HepG2 (cell line): ENCODE measurements around the gene MYO18A. TPM values are rescaled to one million over a fixed set of nuclear protein-coding genes. Genes with fewer than 3 reads are reported as not detected.

Experiments used
- AHR ChIP-seq: IDR thresholded peaks from 2 replicates; pipeline ENCODE4 v1.6.1; 2018; ENCODE audit warnings: missing genetic modification reagents, missing compliant biosample characterization
- ARNT2 ChIP-seq: sonication (generic); formaldehyde crosslinking; IDR thresholded peaks from 2 replicates; pipeline ENCODE4 v1.8.0; 2022; ENCODE audit warnings: mild to moderate bottlenecking, low read depth, missing genetic modification reagents, moderate library complexity
- DNMT1 ChIP-seq: sonication (generic); formaldehyde crosslinking; IDR thresholded peaks from 2 replicates; pipeline ENCODE4 v1.5.1; 2020; ENCODE audit warnings: mild to moderate bottlenecking, missing genetic modification reagents
- IRF2 ChIP-seq: IDR thresholded peaks from 2 replicates; pipeline ENCODE4 v1.6.1; 2018; ENCODE audit warnings: missing genetic modification reagents, missing compliant biosample characterization
- NFYC ChIP-seq: IDR thresholded peaks from 2 replicates; pipeline ENCODE4 v1.6.1; 2016; ENCODE audit warnings: missing genetic modification reagents, missing compliant biosample characterization
- PLRG1 ChIP-seq: fragments of 450-650 bp; conservative IDR thresholded peaks from 2 replicates; pipeline ENCODE4 v1.6.1; 2016
- RARA ChIP-seq: IDR thresholded peaks from 2 replicates; pipeline ENCODE4 v1.6.1; 2016; ENCODE audit warnings: missing genetic modification reagents, missing compliant biosample characterization
- RBM39 ChIP-seq: fragments of 200-400 bp; formaldehyde crosslinking; IDR thresholded peaks from one replicate; pipeline ENCODE4 v1.6.1; 2018; ENCODE audit warnings: antibody characterized with exemption, mild to moderate bottlenecking, low read depth, low read length; ENCODE audit not compliant: poor library complexity, severe bottlenecking
- RORA ChIP-seq: sonication (generic); formaldehyde crosslinking; IDR thresholded peaks from 2 replicates; pipeline ENCODE4 v1.5.0; 2020; ENCODE audit warnings: mild to moderate bottlenecking, missing genetic modification reagents, moderate library complexity
- SRY ChIP-seq: sonication (generic); formaldehyde crosslinking; IDR thresholded peaks from 2 replicates; pipeline ENCODE4 v1.8.0; 2022; ENCODE audit warnings: mild to moderate bottlenecking, missing genetic modification reagents
- ZKSCAN1 ChIP-seq: fragments of 150-350 bp; IDR thresholded peaks from 2 replicates; pipeline ENCODE4 v1.6.1; 2014; ENCODE audit warnings: low read length
- ZNF20 ChIP-seq: sonication (generic); formaldehyde crosslinking; IDR thresholded peaks from 2 replicates; pipeline ENCODE4 v1.4.0; 2020; ENCODE audit warnings: mild to moderate bottlenecking, moderate library complexity, missing genetic modification reagents
- ZNF354B ChIP-seq: sonication (generic); formaldehyde crosslinking; IDR thresholded peaks from 2 replicates; pipeline ENCODE4 v1.8.0; 2022; ENCODE audit warnings: mild to moderate bottlenecking, missing genetic modification reagents
- ZNF607 ChIP-seq: sonication (generic); formaldehyde crosslinking; IDR thresholded peaks from 2 replicates; pipeline ENCODE4 v1.5.1; 2020; ENCODE audit warnings: missing genetic modification reagents, mild to moderate bottlenecking, borderline replicate concordance
- ZNF629 ChIP-seq: sonication (generic); formaldehyde crosslinking; conservative IDR thresholded peaks from 2 replicates; pipeline ENCODE4 v1.5.0; 2020; ENCODE audit warnings: missing genetic modification reagents
- ZNF644 ChIP-seq: IDR thresholded peaks from 2 replicates; pipeline ENCODE4 v1.6.1; 2016; ENCODE audit warnings: low read depth
- ZNF780A ChIP-seq: sonication (generic); formaldehyde crosslinking; IDR thresholded peaks from 2 replicates; pipeline ENCODE4 v1.8.0; 2022; ENCODE audit warnings: mild to moderate bottlenecking, missing genetic modification reagents, moderate library complexity
- polyA plus RNA-seq, 8 experiments: library from polyadenylated mRNA; depleted of rRNA in 3 of 8; stranded (reverse) in 7 of 8; unstranded in 1 of 8; fragments of >200 nt; fragmentation: Illumina TruSeq in 4 of 8; extraction: Trizol in 4 of 8; gene quantifications; 2 replicates each; pipeline versions ENCODE4 v1.2.1 to v1.2.3, GENCODE V29; 2011 to 2016; ENCODE audit warnings: low read depth in 4 of 8, missing spikeins in 1 of 8, mixed read lengths in 1 of 8; ENCODE audit not compliant: insufficient read depth in 1 of 8
- total RNA-seq, 5 experiments: library from RNA; depleted of rRNA; stranded (reverse); fragments of >200 nt; fragmentation: Illumina TruSeq; extraction: Trizol; gene quantifications; 2 replicates each; pipeline ENCODE4 v1.2.3, GENCODE V29; 2016; ENCODE audit warnings: low read depth in 1 of 5
- TF ChIP-seq, protein P1 (sequence below): sonication (generic); formaldehyde crosslinking; IDR thresholded peaks from 2 replicates; pipeline ENCODE4 v1.8.0; 2022; ENCODE audit warnings: mild to moderate bottlenecking, missing genetic modification reagents, moderate library complexity
- TF ChIP-seq, protein P2 (sequence below): sonication (generic); formaldehyde crosslinking; IDR thresholded peaks from 2 replicates; pipeline ENCODE4 v1.5.1; 2020; ENCODE audit warnings: mild to moderate bottlenecking, missing genetic modification reagents
- TF ChIP-seq, protein P3 (sequence below): sonication (generic); formaldehyde crosslinking; IDR thresholded peaks from 2 replicates; pipeline ENCODE4 v1.4.0; 2020; ENCODE audit warnings: missing genetic modification reagents, mild to moderate bottlenecking, borderline replicate concordance
- TF ChIP-seq, protein P4 (sequence below): sonication (generic); formaldehyde crosslinking; IDR thresholded peaks from 2 replicates; pipeline ENCODE4 v1.5.0; 2020; ENCODE audit warnings: missing genetic modification reagents

The MYO18A gene
- total and polyA plus RNA-seq, 2 of the 13 experiments (the other 11 are each of a cell fraction or from before 2014, with no cell fraction given): 16.8 to 24.8 TPM

DNA sequence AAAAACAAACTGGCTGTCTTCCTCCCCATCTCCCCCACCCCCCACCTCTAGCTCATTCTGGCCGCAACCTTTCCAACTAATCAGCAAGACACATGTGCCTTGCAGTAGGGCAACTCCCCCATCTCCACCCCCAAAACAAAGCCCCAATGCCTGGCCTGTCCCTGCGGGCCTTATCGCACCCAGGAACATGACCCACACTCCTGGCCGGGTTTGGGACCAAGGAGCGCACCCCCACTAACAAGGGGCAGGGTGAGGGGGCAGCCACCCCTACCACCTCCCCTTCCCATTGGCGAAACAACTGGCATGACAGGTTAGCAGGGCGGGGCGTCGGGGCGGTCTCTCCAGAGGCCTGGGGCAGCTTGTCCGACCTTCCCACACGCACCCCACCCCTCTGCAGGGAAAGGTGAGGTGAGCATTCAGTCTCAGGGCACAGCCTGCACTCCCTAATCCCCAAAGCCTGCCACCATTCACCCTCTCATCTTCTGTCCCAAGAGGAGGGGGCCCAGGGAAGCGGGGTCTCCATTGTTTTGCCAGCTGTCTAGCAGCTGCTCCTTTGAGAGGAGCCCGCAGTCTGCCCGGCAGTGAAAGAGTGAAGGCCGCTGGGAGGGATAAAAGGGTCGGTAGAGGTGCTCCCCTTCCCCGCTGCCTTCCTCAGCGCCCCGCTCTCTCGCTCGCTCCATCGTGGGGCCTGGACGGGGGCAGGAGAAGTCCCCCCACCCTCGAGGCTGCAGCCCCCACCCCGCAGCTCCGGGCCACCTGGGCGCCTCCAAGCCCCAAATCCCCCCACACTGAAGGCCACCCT is 765 bp downstream of the MYO18A start (continued):
- TF ChIP-seq, protein P1, sequence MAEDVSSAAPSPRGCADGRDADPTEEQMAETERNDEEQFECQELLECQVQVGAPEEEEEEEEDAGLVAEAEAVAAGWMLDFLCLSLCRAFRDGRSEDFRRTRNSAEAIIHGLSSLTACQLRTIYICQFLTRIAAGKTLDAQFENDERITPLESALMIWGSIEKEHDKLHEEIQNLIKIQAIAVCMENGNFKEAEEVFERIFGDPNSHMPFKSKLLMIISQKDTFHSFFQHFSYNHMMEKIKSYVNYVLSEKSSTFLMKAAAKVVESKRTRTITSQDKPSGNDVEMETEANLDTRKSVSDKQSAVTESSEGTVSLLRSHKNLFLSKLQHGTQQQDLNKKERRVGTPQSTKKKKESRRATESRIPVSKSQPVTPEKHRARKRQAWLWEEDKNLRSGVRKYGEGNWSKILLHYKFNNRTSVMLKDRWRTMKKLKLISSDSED (CRISPR knock-in tag): no peak
- TF ChIP-seq RORA (CRISPR knock-in tag): no peak
- 0 out of 2 replicates have a peak, but pooled peaks have one; percentile 28 for TF ChIP-seq IRF2 (CRISPR knock-in tag)
- no peak for TF ChIP-seq ZNF20 (CRISPR knock-in tag)
- TF ChIP-seq, protein P2, sequence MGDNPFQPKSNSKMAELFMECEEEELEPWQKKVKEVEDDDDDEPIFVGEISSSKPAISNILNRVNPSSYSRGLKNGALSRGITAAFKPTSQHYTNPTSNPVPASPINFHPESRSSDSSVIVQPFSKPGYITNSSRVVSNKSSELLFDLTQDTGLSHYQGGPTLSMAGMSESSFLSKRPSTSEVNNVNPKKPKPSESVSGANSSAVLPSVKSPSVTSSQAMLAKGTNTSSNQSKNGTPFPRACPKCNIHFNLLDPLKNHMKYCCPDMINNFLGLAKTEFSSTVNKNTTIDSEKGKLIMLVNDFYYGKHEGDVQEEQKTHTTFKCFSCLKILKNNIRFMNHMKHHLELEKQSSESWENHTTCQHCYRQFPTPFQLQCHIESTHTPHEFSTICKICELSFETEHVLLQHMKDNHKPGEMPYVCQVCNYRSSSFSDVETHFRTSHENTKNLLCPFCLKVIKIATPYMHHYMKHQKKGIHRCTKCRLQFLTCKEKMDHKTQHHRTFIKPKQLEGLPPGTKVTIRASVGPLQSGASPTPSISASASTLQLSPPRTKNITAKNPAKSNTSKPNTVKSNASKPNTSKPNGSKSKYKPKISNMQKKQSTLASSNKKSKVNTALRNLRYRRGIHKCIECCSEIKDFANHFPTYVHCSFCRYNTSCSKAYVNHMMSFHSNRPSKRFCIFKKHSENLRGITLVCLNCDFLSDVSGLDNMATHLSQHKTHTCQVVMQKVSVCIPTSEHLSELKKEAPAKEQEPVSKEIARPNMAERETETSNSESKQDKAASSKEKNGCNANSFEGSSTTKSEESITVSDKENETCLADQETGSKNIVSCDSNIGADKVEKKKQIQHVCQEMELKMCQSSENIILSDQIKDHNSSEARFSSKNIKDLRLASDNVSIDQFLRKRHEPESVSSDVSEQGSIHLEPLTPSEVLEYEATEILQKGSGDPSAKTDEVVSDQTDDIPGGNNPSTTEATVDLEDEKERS (CRISPR knock-in tag): no peak
- no peak for TF ChIP-seq ZNF644 (CRISPR knock-in tag)
- no peak for TF ChIP-seq ZNF629 (CRISPR knock-in tag)
- TF ChIP-seq RARA (CRISPR knock-in tag): no peak
- TF ChIP-seq NFYC (CRISPR knock-in tag): peak; percentile 71
- 0 out of 2 replicates have a peak, but pooled peaks have one; percentile 28 for TF ChIP-seq SRY (CRISPR knock-in tag)
- TF ChIP-seq, protein P3, sequence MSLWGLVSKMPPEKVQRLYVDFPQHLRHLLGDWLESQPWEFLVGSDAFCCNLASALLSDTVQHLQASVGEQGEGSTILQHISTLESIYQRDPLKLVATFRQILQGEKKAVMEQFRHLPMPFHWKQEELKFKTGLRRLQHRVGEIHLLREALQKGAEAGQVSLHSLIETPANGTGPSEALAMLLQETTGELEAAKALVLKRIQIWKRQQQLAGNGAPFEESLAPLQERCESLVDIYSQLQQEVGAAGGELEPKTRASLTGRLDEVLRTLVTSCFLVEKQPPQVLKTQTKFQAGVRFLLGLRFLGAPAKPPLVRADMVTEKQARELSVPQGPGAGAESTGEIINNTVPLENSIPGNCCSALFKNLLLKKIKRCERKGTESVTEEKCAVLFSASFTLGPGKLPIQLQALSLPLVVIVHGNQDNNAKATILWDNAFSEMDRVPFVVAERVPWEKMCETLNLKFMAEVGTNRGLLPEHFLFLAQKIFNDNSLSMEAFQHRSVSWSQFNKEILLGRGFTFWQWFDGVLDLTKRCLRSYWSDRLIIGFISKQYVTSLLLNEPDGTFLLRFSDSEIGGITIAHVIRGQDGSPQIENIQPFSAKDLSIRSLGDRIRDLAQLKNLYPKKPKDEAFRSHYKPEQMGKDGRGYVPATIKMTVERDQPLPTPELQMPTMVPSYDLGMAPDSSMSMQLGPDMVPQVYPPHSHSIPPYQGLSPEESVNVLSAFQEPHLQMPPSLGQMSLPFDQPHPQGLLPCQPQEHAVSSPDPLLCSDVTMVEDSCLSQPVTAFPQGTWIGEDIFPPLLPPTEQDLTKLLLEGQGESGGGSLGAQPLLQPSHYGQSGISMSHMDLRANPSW (CRISPR knock-in tag): no peak
- TF ChIP-seq ZNF780A (CRISPR knock-in tag): no peak
- TF ChIP-seq, protein P4, sequence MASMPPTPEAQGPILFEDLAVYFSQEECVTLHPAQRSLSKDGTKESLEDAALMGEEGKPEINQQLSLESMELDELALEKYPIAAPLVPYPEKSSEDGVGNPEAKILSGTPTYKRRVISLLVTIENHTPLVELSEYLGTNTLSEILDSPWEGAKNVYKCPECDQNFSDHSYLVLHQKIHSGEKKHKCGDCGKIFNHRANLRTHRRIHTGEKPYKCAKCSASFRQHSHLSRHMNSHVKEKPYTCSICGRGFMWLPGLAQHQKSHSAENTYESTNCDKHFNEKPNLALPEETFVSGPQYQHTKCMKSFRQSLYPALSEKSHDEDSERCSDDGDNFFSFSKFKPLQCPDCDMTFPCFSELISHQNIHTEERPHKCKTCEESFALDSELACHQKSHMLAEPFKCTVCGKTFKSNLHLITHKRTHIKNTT (CRISPR knock-in tag): no peak
- peak; percentile 51 for TF ChIP-seq RBM39
- no peak for TF ChIP-seq ZNF354B
- TF ChIP-seq AHR (CRISPR knock-in tag): peak; percentile 74; the same call in 1 of the 2 replicates
- no peak for TF ChIP-seq ZKSCAN1
- peak; percentile 23; the same call in 1 of the 2 replicates for TF ChIP-seq ZNF607
- TF ChIP-seq DNMT1 (CRISPR knock-in tag): no peak
- TF ChIP-seq PLRG1: no peak
- peak; percentile 74 for TF ChIP-seq ARNT2 (CRISPR knock-in tag)
